HEK293 (cell line): ENCODE data around the gene ZNF618.

Source experiments
- BCL11A ChIP-seq: fragments of 450-650 bp; formaldehyde crosslinking; IDR thresholded peaks from 2 replicates; pipeline ENCODE4 v1.5.1; 2016; ENCODE audit warnings: low read depth, missing biosample characterization, missing genetic modification characterization
- MYNN ChIP-seq: fragments of 450-650 bp; formaldehyde crosslinking; IDR thresholded peaks from 2 replicates; pipeline ENCODE4 v1.5.1; 2016; ENCODE audit warnings: missing biosample characterization, missing genetic modification characterization, borderline replicate concordance
- ZBTB7A ChIP-seq: fragments of 450-650 bp; formaldehyde crosslinking; IDR thresholded peaks from 2 replicates; pipeline ENCODE4 v1.5.1; 2016; ENCODE audit warnings: low read depth, missing biosample characterization, missing genetic modification characterization
- ZEB2 ChIP-seq: fragments of 450-650 bp; formaldehyde crosslinking; IDR thresholded peaks from 2 replicates; pipeline ENCODE4 v1.5.1; 2016; ENCODE audit warnings: missing biosample characterization, missing genetic modification characterization
- ZNF157 ChIP-seq: fragments of 450-650 bp; formaldehyde crosslinking; IDR thresholded peaks from 2 replicates; pipeline ENCODE4 v1.5.1; 2016; ENCODE audit warnings: missing biosample characterization, missing genetic modification characterization
- ZNF274 ChIP-seq, 2 experiments: fragments of 200-500 bp in 1 of 2; fragments of 450-650 bp in 1 of 2; sonication (Bioruptor generic) in 1 of 2; formaldehyde crosslinking in 1 of 2; IDR thresholded peaks; 2 replicates each; pipeline versions ENCODE4 v1.5.1 to v1.6.1; 2014 to 2016; ENCODE audit warnings: borderline replicate concordance in 1 of 2, inconsistent platforms in 1 of 2, low read length in 1 of 2, missing biosample characterization in 1 of 2, missing genetic modification characterization in 1 of 2
- ZNF292 ChIP-seq: fragments of 450-650 bp; formaldehyde crosslinking; IDR thresholded peaks from 2 replicates; pipeline ENCODE4 v1.5.1; 2016; ENCODE audit warnings: low read depth, missing biosample characterization, missing genetic modification characterization, borderline replicate concordance
- ZNF610 ChIP-seq: fragments of 450-650 bp; formaldehyde crosslinking; IDR thresholded peaks from 2 replicates; pipeline ENCODE4 v1.5.1; 2016; ENCODE audit warnings: missing biosample characterization, missing genetic modification characterization, borderline replicate concordance
- ZNF629 ChIP-seq: fragments of 450-650 bp; formaldehyde crosslinking; IDR thresholded peaks from 2 replicates; pipeline ENCODE4 v1.5.1; 2017; ENCODE audit warnings: missing biosample characterization, missing genetic modification characterization
- TF ChIP-seq, protein P1 (sequence below): fragments of 450-650 bp; formaldehyde crosslinking; IDR thresholded peaks from 2 replicates; pipeline ENCODE4 v1.5.1; 2016; ENCODE audit warnings: missing biosample characterization, missing genetic modification characterization
- TF ChIP-seq, protein P2 (sequence below): fragments of 450-650 bp; formaldehyde crosslinking; IDR thresholded peaks from 2 replicates; pipeline ENCODE4 v1.5.1; 2016; ENCODE audit warnings: missing biosample characterization, missing genetic modification characterization
- TF ChIP-seq, protein P3 (sequence below): fragments of 450-650 bp; formaldehyde crosslinking; IDR thresholded peaks from 2 replicates; pipeline ENCODE4 v1.5.1; 2016; ENCODE audit warnings: missing biosample characterization, missing genetic modification characterization
- TF ChIP-seq, protein P4 (sequence below): fragments of 450-650 bp; formaldehyde crosslinking; IDR thresholded peaks from 2 replicates; pipeline ENCODE4 v1.5.1; 2017; ENCODE audit warnings: missing biosample characterization, missing genetic modification characterization

DNA sequence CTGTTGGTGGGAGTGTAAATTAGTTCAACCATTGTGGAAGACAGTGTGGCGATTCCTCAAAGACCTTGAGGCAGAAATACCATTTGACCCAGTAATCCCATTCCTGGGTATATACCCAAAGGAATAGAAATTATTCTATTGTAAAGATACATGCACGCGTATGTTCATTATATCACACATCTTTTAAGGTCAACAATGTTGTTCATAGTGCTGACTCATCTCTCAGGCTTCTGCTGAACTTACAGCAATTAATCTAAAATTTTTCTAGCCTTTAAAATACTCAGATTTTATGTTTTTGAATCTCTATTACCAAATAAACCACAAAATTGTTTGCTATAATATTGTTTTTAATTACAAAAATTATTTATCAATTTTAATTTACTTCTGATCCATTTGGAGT is 38.8 kb upstream of the ZNF618 start:
- no peak for TF ChIP-seq ZEB2 (tag by site-specific recombination)
- no peak for TF ChIP-seq ZNF292 (tag by site-specific recombination)
- TF ChIP-seq, protein P1, sequence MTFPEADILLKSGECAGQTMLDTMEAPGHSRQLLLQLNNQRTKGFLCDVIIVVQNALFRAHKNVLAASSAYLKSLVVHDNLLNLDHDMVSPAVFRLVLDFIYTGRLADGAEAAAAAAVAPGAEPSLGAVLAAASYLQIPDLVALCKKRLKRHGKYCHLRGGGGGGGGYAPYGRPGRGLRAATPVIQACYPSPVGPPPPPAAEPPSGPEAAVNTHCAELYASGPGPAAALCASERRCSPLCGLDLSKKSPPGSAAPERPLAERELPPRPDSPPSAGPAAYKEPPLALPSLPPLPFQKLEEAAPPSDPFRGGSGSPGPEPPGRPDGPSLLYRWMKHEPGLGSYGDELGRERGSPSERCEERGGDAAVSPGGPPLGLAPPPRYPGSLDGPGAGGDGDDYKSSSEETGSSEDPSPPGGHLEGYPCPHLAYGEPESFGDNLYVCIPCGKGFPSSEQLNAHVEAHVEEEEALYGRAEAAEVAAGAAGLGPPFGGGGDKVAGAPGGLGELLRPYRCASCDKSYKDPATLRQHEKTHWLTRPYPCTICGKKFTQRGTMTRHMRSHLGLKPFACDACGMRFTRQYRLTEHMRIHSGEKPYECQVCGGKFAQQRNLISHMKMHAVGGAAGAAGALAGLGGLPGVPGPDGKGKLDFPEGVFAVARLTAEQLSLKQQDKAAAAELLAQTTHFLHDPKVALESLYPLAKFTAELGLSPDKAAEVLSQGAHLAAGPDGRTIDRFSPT, result no peak
- TF ChIP-seq, protein P2, sequence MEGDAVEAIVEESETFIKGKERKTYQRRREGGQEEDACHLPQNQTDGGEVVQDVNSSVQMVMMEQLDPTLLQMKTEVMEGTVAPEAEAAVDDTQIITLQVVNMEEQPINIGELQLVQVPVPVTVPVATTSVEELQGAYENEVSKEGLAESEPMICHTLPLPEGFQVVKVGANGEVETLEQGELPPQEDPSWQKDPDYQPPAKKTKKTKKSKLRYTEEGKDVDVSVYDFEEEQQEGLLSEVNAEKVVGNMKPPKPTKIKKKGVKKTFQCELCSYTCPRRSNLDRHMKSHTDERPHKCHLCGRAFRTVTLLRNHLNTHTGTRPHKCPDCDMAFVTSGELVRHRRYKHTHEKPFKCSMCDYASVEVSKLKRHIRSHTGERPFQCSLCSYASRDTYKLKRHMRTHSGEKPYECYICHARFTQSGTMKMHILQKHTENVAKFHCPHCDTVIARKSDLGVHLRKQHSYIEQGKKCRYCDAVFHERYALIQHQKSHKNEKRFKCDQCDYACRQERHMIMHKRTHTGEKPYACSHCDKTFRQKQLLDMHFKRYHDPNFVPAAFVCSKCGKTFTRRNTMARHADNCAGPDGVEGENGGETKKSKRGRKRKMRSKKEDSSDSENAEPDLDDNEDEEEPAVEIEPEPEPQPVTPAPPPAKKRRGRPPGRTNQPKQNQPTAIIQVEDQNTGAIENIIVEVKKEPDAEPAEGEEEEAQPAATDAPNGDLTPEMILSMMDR (tag by site-specific recombination), result no peak
- TF ChIP-seq ZBTB7A (tag by site-specific recombination), result no peak
- TF ChIP-seq ZNF629, result no peak
- TF ChIP-seq, protein P3, sequence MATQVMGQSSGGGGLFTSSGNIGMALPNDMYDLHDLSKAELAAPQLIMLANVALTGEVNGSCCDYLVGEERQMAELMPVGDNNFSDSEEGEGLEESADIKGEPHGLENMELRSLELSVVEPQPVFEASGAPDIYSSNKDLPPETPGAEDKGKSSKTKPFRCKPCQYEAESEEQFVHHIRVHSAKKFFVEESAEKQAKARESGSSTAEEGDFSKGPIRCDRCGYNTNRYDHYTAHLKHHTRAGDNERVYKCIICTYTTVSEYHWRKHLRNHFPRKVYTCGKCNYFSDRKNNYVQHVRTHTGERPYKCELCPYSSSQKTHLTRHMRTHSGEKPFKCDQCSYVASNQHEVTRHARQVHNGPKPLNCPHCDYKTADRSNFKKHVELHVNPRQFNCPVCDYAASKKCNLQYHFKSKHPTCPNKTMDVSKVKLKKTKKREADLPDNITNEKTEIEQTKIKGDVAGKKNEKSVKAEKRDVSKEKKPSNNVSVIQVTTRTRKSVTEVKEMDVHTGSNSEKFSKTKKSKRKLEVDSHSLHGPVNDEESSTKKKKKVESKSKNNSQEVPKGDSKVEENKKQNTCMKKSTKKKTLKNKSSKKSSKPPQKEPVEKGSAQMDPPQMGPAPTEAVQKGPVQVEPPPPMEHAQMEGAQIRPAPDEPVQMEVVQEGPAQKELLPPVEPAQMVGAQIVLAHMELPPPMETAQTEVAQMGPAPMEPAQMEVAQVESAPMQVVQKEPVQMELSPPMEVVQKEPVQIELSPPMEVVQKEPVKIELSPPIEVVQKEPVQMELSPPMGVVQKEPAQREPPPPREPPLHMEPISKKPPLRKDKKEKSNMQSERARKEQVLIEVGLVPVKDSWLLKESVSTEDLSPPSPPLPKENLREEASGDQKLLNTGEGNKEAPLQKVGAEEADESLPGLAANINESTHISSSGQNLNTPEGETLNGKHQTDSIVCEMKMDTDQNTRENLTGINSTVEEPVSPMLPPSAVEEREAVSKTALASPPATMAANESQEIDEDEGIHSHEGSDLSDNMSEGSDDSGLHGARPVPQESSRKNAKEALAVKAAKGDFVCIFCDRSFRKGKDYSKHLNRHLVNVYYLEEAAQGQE (tag by site-specific recombination), result no peak
- TF ChIP-seq ZNF157 (tag by site-specific recombination), result no peak
- TF ChIP-seq, protein P4, sequence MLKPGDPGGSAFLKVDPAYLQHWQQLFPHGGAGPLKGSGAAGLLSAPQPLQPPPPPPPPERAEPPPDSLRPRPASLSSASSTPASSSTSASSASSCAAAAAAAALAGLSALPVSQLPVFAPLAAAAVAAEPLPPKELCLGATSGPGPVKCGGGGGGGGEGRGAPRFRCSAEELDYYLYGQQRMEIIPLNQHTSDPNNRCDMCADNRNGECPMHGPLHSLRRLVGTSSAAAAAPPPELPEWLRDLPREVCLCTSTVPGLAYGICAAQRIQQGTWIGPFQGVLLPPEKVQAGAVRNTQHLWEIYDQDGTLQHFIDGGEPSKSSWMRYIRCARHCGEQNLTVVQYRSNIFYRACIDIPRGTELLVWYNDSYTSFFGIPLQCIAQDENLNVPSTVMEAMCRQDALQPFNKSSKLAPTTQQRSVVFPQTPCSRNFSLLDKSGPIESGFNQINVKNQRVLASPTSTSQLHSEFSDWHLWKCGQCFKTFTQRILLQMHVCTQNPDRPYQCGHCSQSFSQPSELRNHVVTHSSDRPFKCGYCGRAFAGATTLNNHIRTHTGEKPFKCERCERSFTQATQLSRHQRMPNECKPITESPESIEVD, result no peak
- no peak for TF ChIP-seq MYNN (tag by site-specific recombination)
- TF ChIP-seq ZNF610 (tag by site-specific recombination), result no peak
- no peak for TF ChIP-seq BCL11A
- TF ChIP-seq ZNF274 (IDR thresholded peaks at IDR 0.05; ENCODE audit: low read length), result no peak
- no peak for TF ChIP-seq ZNF274 (tag by site-specific recombination; IDR thresholded peaks at IDR 0.05; ENCODE audit: borderline replicate concordance)
